ENCODE data around the gene NSL1.

Gene NSL1

DNA sequence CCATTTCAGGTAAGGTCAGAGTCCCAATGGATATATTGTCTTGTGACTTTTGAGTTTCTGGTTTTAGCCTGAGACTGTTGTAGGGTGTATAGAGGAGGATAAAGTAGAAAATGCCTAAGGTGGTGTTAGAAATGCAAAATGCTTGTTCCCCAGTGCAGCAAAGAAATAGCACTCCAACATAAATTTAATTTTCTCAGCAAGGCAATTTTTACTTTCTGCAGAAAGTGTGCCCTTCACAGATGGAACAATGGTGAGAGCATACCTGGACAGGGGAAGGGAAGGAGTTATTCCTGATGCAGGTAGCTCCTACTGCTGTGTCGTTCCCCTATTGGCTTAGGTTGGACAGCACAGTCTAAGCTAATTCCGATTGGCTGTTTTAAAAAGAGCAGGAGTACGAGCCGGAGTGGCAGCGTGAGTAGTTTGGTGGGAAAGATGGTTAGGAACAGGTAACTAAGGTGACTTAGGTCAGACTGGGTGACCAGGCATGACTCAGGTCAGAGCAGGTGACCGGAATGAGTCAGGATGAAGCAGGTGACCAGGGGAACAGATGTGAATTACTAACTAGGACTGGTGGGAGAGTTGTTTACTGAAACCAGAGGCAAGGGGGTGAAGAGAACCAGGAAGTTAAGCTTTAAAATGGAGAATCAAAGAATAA, 34.3 kb upstream of the NSL1 start:
- TF ChIP-seq, protein P1, sequence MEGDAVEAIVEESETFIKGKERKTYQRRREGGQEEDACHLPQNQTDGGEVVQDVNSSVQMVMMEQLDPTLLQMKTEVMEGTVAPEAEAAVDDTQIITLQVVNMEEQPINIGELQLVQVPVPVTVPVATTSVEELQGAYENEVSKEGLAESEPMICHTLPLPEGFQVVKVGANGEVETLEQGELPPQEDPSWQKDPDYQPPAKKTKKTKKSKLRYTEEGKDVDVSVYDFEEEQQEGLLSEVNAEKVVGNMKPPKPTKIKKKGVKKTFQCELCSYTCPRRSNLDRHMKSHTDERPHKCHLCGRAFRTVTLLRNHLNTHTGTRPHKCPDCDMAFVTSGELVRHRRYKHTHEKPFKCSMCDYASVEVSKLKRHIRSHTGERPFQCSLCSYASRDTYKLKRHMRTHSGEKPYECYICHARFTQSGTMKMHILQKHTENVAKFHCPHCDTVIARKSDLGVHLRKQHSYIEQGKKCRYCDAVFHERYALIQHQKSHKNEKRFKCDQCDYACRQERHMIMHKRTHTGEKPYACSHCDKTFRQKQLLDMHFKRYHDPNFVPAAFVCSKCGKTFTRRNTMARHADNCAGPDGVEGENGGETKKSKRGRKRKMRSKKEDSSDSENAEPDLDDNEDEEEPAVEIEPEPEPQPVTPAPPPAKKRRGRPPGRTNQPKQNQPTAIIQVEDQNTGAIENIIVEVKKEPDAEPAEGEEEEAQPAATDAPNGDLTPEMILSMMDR (IDR thresholded peaks at IDR 0.05; ENCODE audit: borderline replicate concordance, control extremely low read depth, extremely low read depth, insufficient read depth, missing control alignments) = no peak
- no peak for DNase-seq (ENCODE audit: low spot score)
- in situ Hi-C loops (cut with MboI; ENCODE audit: low sequenced_read_pairs, unreplicated experiment) = no loop called here

DNA sequence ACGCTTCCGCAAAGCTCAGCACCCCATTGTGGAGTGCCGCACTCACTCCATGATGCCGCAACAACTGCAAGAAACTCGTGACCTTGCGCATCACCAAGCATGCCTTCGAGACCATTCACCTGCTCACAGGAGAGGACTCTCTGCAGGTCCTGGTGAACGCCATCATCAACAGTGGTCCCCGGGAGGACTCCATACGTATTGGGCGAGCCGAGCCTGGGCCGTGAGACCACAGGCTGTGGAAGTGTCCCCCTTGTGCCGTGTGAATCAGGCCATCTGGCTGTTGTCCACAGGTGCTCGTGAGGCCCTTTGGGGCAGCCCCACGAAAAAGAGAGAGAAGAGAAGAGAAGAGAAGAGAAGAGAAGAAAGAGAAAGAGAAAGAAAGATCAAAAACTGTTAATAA, 32.6 kb upstream of the NSL1 start:
- TF ChIP-seq, protein P1 (IDR thresholded peaks at IDR 0.05; ENCODE audit: borderline replicate concordance, control extremely low read depth, extremely low read depth, insufficient read depth, missing control alignments) = no peak
- no peak for DNase-seq (ENCODE audit: low spot score)
- in situ Hi-C loops (cut with MboI; ENCODE audit: low sequenced_read_pairs, unreplicated experiment) = no loop called here

DNA sequence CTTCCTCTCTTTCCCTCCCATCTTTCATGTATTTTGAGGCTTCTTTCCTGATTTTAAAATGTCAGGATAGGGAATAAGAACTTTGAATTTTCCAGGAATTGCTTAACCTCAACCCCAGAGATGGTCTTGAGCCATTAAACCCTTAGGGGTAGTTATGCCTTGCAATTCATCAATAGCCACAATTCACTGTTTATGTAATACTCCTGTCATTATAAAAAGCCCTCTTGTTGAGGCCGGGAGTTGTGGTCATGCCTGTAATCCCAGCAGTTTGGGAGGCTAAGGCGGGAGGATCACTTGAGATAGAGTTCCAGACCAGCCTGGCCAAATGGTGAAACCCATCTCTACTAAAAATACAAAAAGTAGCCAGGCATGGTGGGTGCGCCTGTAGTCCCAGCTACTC, 31.4 kb upstream of the NSL1 start:
- in situ Hi-C loops (cut with MboI; ENCODE audit: low sequenced_read_pairs, unreplicated experiment) = no loop called here

DNA sequence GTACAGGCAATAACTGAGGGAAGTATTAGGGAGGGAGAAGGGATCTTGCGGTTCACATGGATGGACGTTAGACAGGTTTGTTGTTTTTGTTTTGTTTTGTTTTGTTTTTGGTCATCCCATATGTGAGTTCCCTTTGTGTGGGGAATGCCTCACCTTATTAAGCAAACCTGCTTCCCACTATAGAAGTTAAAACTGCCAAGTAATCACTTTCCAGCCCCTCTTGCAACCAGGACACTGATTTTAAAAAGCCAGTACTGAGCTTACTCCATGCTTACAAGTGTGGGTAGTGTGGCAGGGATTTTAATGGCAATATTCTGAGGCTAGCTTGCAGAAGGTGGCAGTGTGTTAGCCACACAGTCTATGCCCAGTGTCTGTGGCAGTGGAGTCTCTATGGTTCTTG, 29.4 kb upstream of the NSL1 start:
- in situ Hi-C loops (cut with MboI; ENCODE audit: low sequenced_read_pairs, unreplicated experiment) = no loop called here
- DNase-seq (ENCODE audit: low spot score) = no peak
- TF ChIP-seq, protein P1 (IDR thresholded peaks at IDR 0.05; ENCODE audit: borderline replicate concordance, control extremely low read depth, extremely low read depth, insufficient read depth, missing control alignments) = no peak

More for the DNA sequence above, 31.4 kb upstream of the NSL1 start:
- TF ChIP-seq, protein P1 (IDR thresholded peaks at IDR 0.05; ENCODE audit: borderline replicate concordance, control extremely low read depth, extremely low read depth, insufficient read depth, missing control alignments) = no peak
- DNase-seq (ENCODE audit: low spot score) = no peak

DNA sequence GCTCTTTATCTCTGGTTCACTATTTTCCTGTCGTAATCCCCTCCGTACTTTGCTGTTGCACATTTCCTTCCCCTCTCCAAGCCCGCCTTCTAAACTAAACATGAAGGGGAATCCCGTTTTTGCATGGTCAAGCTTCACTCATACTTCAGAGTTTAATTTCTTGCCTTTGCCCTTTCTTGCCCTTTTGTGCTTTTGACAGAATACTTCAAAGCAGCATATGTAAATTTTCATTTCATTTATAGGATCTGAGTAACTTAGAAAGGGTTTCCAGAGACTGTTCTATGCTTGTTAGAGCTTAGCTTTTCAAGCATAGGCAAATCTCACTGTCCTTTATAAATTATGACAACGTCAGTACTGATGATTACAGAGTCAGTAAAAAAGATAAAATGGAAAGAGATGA, 28.1 kb upstream of the NSL1 start:
- TF ChIP-seq, protein P1 (IDR thresholded peaks at IDR 0.05; ENCODE audit: borderline replicate concordance, control extremely low read depth, extremely low read depth, insufficient read depth, missing control alignments) = no peak

DNA sequence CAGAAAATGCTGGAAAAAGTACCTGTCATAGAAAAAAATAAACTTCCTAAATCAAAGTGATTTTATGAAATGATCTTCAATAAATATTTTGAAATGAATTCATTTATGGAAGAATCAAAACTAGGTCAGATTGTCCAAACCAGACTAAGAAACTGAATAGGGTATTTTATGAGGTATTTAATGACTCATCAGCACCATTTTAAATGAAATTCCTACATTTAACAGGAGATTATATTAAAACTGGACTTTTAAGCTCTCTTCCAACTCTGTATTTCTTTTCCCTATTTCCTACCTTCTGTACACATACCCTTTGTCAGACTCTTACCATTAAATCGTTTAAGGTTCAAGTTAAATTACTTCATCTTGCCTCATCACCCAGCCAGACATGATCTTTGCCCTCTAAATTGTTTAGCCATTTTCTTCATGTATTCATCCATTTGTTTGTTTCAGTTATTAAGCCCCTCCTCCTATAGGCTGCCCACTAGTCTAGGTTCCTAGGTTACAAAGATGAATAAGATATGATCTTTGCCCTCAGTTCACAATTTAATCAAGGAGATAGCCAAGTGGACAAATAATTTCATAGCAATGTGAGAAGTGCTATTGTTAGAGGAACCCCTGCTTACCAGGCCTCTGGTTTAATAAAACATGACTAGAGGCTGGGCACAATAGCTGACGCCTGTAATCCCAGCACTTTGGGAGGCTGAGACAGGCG, 25.1 kb upstream of the NSL1 start:
- no peak for DNase-seq (ENCODE audit: low spot score)
- TF ChIP-seq, protein P1 (IDR thresholded peaks at IDR 0.05; ENCODE audit: borderline replicate concordance, control extremely low read depth, extremely low read depth, insufficient read depth, missing control alignments) = no peak
- in situ Hi-C loops (cut with MboI; ENCODE audit: low sequenced_read_pairs, unreplicated experiment) = no loop called here

More for the DNA sequence above, 28.1 kb upstream of the NSL1 start:
- in situ Hi-C loops (cut with MboI; ENCODE audit: low sequenced_read_pairs, unreplicated experiment) = no loop called here
- peak; percentile 50 for DNase-seq (ENCODE audit: low spot score)
